Ishikawa (cell line): Measurements from ENCODE around the gene FAM120B.

Source experiments
- CEBPB ChIP-seq: IDR thresholded peaks from 2 replicates; pipeline ENCODE4 v1.6.1; 2012
- EGR1 ChIP-seq: IDR thresholded peaks from 2 replicates; pipeline ENCODE4 v1.6.1; 2012
- EP300 ChIP-seq: IDR thresholded peaks from 2 replicates; pipeline ENCODE4 v1.6.1; 2012; ENCODE audit warnings: borderline replicate concordance
- FOXM1 ChIP-seq: IDR thresholded peaks from 2 replicates; pipeline ENCODE4 v1.6.1; 2012; ENCODE audit warnings: low read depth, borderline replicate concordance
- MAX ChIP-seq: IDR thresholded peaks from 2 replicates; pipeline ENCODE4 v1.6.1; 2012
- NFIC ChIP-seq: IDR thresholded peaks from 2 replicates; pipeline ENCODE4 v1.6.1; 2012
- RAD21 ChIP-seq: IDR thresholded peaks from 2 replicates; pipeline ENCODE4 v1.6.1; 2012; ENCODE audit warnings: low read depth
- TAF1 ChIP-seq: IDR thresholded peaks from 2 replicates; pipeline ENCODE4 v1.6.1; 2012; ENCODE audit warnings: low read depth, mild to moderate bottlenecking
- TCF12 ChIP-seq: IDR thresholded peaks from 2 replicates; pipeline ENCODE4 v1.6.1; 2012; ENCODE audit warnings: low read depth
- TEAD4 ChIP-seq: IDR thresholded peaks from 2 replicates; pipeline ENCODE4 v1.6.1; 2012
- USF1 ChIP-seq: IDR thresholded peaks from 2 replicates; pipeline ENCODE4 v1.6.1; 2012

- TF ChIP-seq EGR1 (no peak), CEBPB (no peak), RAD21 (no peak), EP300 (no peak), FOXM1 (no peak), NFIC (no peak), TCF12 (no peak), TAF1 (no peak), USF1 (no peak), TEAD4 (no peak), MAX (no peak)
These were observed 19.7 kb upstream of the FAM120B start for GRCh38 chr6:170286934-170287265.
